Inflammatory macrophage treated with lipopolysaccharide for 1 hour (primary cell): ENCODE measurements around the gene ALOX5AP.

Source experiments
- DNase-seq, 2 donors: peaks; one replicate each; pipeline ENCODE4 v3.0.0-alpha.2; 2020 to 2022

Gene ALOX5AP

GRCh38 chr13:30735025-30735871 lies at the start of gene ALOX5AP:
Gene ALOX5AP, plus strand, starts transcription at chr13:30735543. Its CDS starts 63 bp downstream, at chr13:30735606.
- peak; percentile 86 to 89 for DNase-seq

GRCh38 chr13:30685987-30686386 lies 49.4 kb upstream of the ALOX5AP start:
- DNase-seq, result no peak

DNA sequence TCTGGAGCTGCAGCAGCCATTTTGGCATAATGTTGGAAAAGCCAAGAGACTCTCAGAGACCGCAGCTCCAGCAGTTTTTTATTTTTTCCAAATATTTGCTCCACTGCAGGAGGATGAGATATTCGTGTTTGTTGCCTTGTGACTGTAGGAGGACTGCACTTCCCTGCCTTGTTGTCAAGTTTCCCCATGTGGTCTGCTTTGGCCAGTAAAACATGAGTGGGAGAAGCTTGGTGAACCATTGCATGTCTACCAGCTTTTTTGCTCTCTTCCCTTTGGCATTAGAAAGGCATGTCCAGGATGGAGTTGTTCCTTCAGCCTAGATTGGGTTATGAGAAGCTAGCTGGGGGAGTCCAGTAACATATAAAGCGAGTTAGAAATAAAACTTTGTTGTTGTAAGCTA lies 47.7 kb upstream of the ALOX5AP start:
- peak in 1 of 2 donors; percentile 66 for DNase-seq

DNA sequence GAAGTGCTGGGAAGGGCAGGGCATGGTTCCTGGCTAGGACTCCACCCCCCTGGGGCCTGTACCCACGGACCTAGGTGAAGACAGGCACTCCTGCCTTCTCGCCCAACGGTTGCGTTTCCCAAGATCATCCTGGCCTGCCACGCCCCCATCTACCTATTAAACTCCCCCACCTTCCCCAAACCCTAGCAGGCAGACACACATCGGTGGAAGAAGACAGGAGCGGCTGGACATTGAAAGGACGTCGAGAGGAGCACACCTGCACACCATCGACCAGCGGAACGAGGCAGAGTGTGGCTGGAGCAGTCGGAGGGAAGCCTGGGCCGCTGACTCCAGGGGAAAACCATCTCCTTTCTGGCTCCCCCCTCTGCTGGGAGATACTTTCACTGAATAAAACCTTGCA lies 45.6 kb upstream of the ALOX5AP start:
- DNase-seq, result no peak

GRCh38 chr13:30690282-30691188 lies 44.8 kb upstream of the ALOX5AP start:
- DNase-seq, result peak; percentile 79

- DNase-seq, result peak in 1 of 2 donors; percentile 64
Measured at GRCh38 chr13:30692113-30692512, 43.2 kb upstream of the ALOX5AP start.

DNA sequence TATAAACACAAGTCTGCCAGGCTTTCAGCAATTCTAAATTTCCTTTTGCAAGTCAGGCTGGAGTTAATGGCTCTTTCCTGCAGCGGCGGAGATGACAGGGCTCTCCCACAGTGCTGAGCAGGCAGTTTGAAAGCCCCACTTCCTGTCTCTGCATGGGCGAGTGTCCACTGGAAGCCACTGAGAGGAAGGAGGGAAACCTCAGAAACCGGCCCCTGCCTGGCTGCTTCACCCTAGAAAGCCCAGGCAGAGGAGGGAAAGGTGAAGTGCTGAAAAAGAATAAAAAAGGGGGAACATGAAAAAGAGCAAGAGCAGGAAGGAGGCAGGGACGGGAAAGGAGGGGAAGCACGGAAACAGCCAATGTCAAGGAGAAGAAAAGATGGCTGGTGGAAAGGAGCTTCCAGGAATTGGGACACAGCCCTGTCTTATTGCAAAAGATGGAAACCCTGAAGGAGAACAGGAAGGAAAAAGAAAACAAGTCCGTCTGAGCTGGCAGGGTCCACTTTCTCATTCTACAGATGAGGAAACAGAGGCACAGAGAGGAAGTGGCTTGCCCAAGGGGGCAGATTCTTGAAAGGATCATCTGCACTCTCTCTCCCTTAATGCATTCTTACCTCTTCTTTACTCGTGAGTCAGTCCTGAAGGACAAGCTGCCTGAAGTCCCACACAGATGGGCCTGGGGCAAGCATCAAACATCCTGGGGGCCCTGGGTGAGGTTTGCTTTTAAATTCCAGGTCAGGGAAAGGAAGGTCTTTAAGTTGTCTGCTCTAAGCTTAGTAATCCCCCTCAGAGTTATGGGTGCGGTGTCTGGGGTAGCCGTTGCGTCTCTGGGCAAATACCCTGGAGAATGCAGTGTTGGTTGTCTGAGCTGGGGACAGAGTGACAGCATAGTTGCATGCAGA lies 38.8 kb upstream of the ALOX5AP start:
- DNase-seq, result peak; percentile 68 to 71

DNA sequence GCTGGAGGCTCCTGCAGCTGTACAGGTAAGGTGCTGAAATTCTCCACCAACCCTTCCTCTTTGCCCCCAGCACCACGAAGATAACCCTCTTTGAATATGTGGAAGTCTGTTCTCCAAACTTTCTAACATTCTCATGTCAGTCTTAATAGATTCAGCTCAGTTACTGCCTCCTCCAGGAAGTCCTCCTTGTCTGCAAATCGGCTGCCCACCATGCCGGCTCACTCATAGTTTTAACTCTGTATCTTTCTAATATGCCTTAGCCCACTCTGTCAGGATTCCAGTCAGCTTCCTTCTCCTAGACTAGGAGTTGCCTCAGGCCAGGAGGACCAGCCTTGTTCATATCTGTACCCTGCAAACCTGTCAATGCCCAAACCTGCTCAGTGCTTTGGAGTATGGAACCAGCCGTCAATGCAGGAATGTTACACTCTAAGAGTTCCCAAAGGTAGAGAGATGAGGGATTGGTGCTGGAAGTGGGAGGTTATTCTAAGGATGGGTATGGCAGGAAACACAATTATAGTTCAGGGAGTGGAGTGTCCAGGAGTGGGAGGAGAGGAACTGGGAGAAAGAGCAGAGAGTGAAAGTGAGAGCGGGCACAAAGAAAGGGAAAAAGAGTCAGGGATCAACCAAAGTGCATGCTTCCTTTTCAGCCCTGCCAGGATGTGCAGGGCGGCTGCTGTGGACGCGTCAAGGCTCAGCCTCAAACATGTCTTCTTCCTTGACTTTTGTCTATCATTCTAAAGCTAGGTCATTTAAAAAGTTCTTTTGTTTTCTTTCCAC lies 38.0 kb upstream of the ALOX5AP start:
- DNase-seq, result peak; percentile 42 to 55

GRCh38 chr13:30697996-30698401 lies 37.3 kb upstream of the ALOX5AP start:
- no peak for DNase-seq

DNA sequence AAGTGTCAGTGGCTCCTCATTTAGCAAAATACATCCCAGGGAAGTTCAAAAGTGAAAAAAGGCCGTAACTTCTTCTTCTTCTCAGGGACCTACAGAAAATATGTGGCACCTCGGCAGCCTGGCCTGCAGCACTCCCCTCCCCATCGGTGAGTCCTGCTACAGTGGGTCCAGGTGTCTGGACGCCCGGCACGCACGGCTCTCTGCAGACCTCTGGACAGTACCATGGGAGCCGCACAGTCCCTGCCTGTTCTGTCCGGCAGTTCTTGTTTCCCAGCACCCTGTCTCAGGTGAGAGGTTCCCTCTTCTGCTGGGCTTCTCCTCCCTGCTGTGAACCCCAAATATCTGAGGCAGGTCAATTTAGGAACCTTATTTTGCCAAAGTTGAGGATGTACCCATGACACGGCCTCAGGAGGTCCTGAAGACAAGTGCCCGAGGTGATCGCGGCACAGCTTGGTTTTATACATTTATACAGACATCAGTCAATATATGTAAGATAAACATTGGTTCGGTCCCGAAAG lies 36.8 kb upstream of the ALOX5AP start:
- DNase-seq, result no peak

DNA sequence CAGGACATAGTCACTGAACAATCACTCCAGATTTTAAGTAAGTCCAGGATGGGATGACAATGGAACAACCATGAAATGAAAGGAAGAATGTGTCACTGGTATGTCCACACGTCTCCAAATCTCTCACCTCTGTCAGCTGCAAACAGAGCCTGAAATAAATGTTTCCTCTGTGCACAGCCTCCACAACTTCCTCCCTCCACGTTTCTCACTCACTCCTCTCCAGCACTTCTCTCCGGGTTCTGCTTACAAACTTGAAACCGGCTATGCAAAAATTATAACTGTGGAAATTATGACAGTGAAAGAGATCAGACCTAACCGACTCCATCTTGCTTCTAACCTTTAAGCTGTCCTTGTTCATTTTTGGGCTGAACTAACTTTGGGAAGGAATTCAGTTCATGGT lies 35.0 kb upstream of the ALOX5AP start:
- no peak for DNase-seq

DNA sequence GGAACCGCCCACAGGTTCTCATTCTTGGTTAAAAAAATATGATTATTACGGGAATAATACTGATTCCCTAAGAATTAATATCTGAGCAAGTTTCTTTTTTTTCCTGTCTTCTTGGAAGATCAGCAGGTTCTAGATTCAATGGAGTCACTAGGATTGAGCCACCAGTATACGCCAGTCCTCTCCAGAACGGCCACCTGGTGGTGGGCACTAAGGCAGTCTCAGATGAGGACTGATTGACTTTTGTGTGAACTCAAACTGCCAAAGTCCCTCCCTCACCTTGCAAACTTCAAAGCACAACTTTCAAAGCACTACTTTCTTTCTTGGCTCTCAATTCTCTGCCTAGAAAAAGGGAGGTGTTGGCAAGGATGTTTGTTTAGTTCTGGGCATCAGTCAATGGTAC lies 33.3 kb upstream of the ALOX5AP start:
- DNase-seq, result no peak

DNA sequence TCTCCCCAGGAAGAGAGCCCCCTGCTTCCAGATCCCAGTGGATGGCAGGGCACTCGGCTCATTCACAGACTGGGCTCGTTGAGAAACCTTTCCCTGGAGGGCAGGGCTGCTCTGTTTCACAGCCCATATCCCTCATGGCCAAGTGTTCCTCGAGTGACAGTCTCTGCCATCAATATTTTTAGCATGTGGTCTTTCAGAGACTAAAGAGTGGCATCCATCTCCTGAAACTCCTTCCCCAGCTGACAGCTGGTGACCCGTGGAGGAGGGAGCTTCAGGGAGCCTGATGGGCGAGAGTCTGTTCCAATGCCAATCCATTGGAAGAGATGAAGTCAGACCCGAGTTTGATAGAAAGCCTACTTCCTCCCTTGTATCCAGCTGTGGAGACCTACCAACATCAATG lies 30.7 kb upstream of the ALOX5AP start:
- DNase-seq, result no peak

GRCh38 chr13:30705680-30706079 lies 29.7 kb upstream of the ALOX5AP start:
- DNase-seq, result no peak

DNA sequence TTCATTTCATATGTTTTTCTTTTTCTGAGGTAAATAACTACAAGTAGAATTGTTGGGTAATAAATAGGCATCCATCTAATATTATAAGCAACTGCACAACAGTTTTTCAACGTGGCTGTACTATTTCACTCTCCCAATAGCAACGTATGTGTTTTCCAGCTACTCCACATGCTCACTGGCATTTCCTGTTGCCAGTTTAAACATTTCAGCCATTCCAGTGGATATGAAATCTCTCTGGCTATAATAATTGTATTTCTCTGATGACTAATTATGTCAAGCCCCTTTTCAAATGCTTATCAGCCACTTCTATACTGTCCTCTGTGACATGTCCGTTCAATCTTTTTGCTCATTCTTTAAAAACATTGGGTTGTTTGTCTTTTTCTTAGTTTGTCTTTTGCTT lies 26.8 kb upstream of the ALOX5AP start:
- no peak for DNase-seq

DNA sequence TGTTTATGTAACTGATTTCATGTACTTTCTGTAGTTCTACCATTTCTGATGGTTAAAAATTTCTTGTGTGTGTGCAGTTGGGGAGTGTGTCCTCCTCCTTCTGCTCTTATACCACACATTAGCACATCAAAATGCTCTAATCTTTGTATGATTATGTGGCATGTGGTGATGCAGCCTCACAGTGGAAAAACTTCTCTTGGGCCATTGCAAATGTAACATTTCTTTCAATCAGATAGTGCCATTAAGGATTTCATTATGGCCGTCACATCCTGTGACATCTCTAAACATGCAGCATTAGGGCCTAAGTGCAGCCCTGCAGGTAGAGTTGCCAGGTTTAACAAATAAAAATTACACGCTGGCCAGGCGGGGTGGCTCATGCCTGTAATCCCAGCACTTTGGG lies 24.9 kb upstream of the ALOX5AP start:
- DNase-seq, result no peak

DNA sequence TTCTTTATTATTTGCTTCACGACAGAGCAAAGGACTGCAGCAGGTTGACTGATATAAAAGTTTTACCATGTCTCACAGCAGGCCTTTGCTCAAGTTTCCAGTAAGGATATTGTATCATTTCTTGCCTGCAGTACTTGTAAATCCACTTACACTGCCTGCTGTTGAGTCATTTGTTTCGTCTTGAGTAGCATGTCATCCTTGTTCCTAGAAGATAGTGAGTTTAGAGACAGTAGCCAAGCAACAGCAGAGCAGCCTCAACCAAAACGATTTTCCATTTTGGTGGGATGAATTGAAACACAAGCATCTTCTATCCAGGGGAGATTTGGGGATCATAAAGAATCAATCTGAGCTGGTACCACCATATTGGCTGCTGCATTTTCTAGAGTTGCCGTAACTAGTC lies 24.0 kb upstream of the ALOX5AP start:
- DNase-seq, result peak; percentile 35 to 58

DNA sequence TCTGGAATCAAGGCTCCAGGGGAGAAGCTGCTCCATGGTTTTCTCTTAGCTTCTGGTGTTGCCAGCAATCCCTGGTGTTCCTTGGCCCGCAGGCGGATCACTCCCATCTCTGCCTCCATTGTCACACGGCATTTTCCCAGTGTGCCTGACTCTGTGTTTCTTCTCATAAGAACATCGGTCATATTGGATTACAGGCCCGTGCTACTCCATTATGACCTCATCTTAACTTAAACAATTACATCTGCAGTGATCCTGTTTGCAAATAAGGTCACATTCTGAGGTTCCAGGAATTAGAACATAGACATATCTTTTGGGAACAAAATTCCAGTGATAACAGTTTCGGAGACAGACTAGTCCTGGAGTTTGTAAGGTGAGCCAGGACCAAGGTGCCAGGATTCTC lies 23.5 kb upstream of the ALOX5AP start:
- no peak for DNase-seq

- DNase-seq, result peak; percentile 92 to 96
Measured at GRCh38 chr13:30712536-30713532, 22.5 kb upstream of the ALOX5AP start.

GRCh38 chr13:30714629-30715371 lies 20.5 kb upstream of the ALOX5AP start:
- peak; percentile 92 to 93 for DNase-seq
